SU-DHL-6 (cell line): ENCODE measurements around the gene FTCDNL1.

Source experiments
- H2AFZ ChIP-seq: fragments of 200-600 bp; sonication (generic); 2 replicates; pipeline ENCODE4 v1.6.1; 2014; ENCODE audit warnings: low read depth, mild to moderate bottlenecking, moderate library complexity, mixed read lengths, antibody characterized with exemption, low read length; ENCODE audit not compliant: severe bottlenecking
- H3F3A ChIP-seq: fragments of 200-600 bp; shearing (Covaris generic); 2 replicates; pipeline ENCODE4 v1.6.0; 2016; ENCODE audit warnings: antibody characterized with exemption, mild to moderate bottlenecking; ENCODE audit not compliant: insufficient read depth
- H3K27ac ChIP-seq: fragments of 200-600 bp; sonication (generic); 2 replicates; pipeline ENCODE4 v1.5.1; 2016; ENCODE audit warnings: low read depth, mild to moderate bottlenecking, low read length, moderate library complexity, mixed read lengths
- H3K27me3 ChIP-seq: fragments of 200-600 bp; sonication (generic), shearing (Covaris generic); 2 replicates; pipeline ENCODE4 v1.6.0; 2014; ENCODE audit warnings: mild to moderate bottlenecking, low read length
- H3K36me3 ChIP-seq: fragments of 200-600 bp; sonication (generic); 2 replicates; pipeline ENCODE4 v1.6.1; 2014; ENCODE audit warnings: mild to moderate bottlenecking, low read length, mixed read lengths
- H3K4me2 ChIP-seq: fragments of 300-600, 200-600 bp; shearing (Covaris generic), sonication (generic); 2 replicates; pipeline ENCODE4 v1.6.0; 2014; ENCODE audit warnings: low read length, low read depth, mild to moderate bottlenecking; ENCODE audit not compliant: poor library complexity, severe bottlenecking
- H3K4me3 ChIP-seq: fragments of 200-600 bp; sonication (generic); 2 replicates; pipeline ENCODE4 v1.5.1; 2014; ENCODE audit warnings: antibody characterized with exemption, low read length, mild to moderate bottlenecking, mixed read lengths; ENCODE audit not compliant: insufficient read depth, poor library complexity, severe bottlenecking
- H3K79me2 ChIP-seq: fragments of 200-600 bp; sonication (generic); 2 replicates; pipeline ENCODE4 v1.6.1; 2014; ENCODE audit warnings: mild to moderate bottlenecking, low read length, moderate library complexity; ENCODE audit not compliant: insufficient read depth
- H3K9ac ChIP-seq: fragments of 200-600 bp; sonication (generic); 2 replicates; pipeline ENCODE4 v1.7.0; 2014; ENCODE audit warnings: mild to moderate bottlenecking, low read length
- H3K9me2 ChIP-seq: fragments of 200-600 bp; sonication (generic); replicated peaks from 2 replicates; pipeline ENCODE4 v1.6.1; 2014; ENCODE audit warnings: low read length; ENCODE audit not compliant: insufficient read depth
- H3K9me3 ChIP-seq: fragments of 200-600 bp; sonication (generic); 2 replicates; pipeline ENCODE4 v1.6.1; 2014; ENCODE audit warnings: low read length, mixed read lengths; ENCODE audit not compliant: insufficient read depth
- H4K20me1 ChIP-seq: fragments of 200-600 bp; sonication (generic); 2 replicates; pipeline ENCODE4 v1.6.1; 2014; ENCODE audit warnings: low read depth, mild to moderate bottlenecking, antibody characterized with exemption, low read length, moderate library complexity, mixed read lengths
- EZH2phosphoT487 ChIP-seq: fragments of 200-600 bp; sonication (generic), shearing (Covaris generic); conservative IDR thresholded peaks from 2 replicates; pipeline ENCODE4 v1.6.1; 2018; ENCODE audit warnings: mild to moderate bottlenecking, antibody characterized with exemption, low read length, moderate library complexity, mixed read lengths
- TF ChIP-seq, protein P1 (sequence below): fragments of 200-600 bp; sonication (generic); IDR thresholded peaks from one replicate; pipeline ENCODE4 v1.5.1; 2017; ENCODE audit warnings: antibody characterized with exemption, mild to moderate bottlenecking, low read length, moderate library complexity; ENCODE audit not compliant: insufficient read depth, poor library complexity, severe bottlenecking

FTCDNL1 gene

DNA sequence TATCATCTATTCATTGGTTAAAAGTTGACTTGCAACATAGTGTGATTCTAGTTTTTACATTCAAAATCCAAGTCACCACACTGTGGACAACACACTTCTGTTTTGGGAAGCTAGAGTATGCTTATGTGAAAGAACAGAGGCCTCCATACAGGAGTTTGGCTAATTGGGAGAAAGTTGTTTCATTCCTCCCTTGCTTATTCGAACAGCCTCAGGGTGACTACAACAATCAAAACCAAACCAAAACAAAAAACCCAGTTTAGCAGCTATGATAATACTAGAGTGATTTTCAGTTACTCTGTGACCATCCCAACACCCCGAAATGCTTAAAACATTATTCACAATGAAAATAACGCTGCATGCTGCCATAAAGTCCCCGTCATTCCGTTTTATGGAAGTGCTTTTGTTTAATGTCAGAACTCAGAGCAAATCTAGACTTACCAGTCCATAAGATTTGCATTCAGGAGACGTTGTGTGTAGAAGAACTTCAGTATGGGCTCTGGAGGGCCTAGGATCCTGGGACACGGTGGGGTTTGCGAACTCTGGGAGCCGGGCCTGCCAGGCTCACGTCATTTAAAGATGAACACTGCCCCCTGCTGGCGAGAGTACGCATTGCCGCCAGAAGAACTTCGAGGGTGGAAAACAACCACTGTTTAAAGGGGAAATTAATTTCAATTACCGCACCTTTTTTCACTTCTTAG is 111.4 kb downstream of the FTCDNL1 start:
- Histone ChIP-seq H4K20me1 (no peaks in the 10 kb centered on the region), H3K36me3 (no peaks in the 10 kb centered on the region), H3K4me2 (no peak overlapping the region), H2AFZ (no peak overlapping the region), H3K4me3 (no peak overlapping the region), H3K27me3 (no peaks in the 10 kb centered on the region), H3F3A (no peaks in the 10 kb centered on the region), H3K9me2 (no peaks in the 10 kb centered on the region), H3K9ac (no peak overlapping the region), H3K9me3 (no peaks in the 10 kb centered on the region), H3K79me2 (no peaks in the 10 kb centered on the region), H3K27ac (no peak overlapping the region)
- no peak for TF ChIP-seq EZH2phosphoT487
- TF ChIP-seq, protein P1, sequence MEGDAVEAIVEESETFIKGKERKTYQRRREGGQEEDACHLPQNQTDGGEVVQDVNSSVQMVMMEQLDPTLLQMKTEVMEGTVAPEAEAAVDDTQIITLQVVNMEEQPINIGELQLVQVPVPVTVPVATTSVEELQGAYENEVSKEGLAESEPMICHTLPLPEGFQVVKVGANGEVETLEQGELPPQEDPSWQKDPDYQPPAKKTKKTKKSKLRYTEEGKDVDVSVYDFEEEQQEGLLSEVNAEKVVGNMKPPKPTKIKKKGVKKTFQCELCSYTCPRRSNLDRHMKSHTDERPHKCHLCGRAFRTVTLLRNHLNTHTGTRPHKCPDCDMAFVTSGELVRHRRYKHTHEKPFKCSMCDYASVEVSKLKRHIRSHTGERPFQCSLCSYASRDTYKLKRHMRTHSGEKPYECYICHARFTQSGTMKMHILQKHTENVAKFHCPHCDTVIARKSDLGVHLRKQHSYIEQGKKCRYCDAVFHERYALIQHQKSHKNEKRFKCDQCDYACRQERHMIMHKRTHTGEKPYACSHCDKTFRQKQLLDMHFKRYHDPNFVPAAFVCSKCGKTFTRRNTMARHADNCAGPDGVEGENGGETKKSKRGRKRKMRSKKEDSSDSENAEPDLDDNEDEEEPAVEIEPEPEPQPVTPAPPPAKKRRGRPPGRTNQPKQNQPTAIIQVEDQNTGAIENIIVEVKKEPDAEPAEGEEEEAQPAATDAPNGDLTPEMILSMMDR = peak; percentile 88

GRCh38 chr2:199738727-199739412 is 112.1 kb downstream of the FTCDNL1 start:
- Histone ChIP-seq H3K4me3 (no peak overlapping the region), H3K36me3 (no peaks in the 10 kb centered on the region), H3K79me2 (no peaks in the 10 kb centered on the region), H3K4me2 (no peak overlapping the region), H2AFZ (no peak overlapping the region), H3K27me3 (no peaks in the 10 kb centered on the region), H3F3A (no peaks in the 10 kb centered on the region), H3K9ac (no peak overlapping the region), H3K27ac (no peak overlapping the region), H3K9me2 (no peaks in the 10 kb centered on the region), H4K20me1 (no peaks in the 10 kb centered on the region), H3K9me3 (no peaks in the 10 kb centered on the region)
- TF ChIP-seq, protein P1 = no peak
- no peak for TF ChIP-seq EZH2phosphoT487

DNA sequence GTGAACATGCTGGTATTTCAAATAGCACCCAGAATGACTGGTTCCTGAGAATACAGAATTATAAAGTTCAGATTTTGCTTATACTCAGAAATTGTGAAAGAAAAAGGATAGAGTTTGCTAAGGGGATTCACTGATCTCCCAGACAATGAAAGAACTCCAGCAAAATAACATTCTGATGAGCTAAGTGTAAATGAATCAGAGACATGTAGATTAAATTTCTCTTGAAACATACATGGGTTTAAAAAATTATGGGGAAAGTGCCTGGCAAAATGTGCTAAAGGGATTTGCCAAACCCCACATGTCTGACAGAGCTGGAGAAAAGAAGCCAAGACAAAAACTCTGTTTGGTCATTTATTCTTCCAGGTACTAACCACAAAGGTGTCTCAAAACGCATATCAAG is 116.3 kb downstream of the FTCDNL1 start:
- no peak overlapping the region for H3K9ac ChIP-seq
- H3K9me3 ChIP-seq = no peaks in the 10 kb centered on the region
- TF ChIP-seq, protein P1 = no peak
- TF ChIP-seq EZH2phosphoT487 = no peak
- no peaks in the 10 kb centered on the region for H4K20me1 ChIP-seq
- H3K36me3 ChIP-seq = no peaks in the 10 kb centered on the region
- H3F3A ChIP-seq = no peaks in the 10 kb centered on the region
- no peak overlapping the region for H2AFZ ChIP-seq
- no peak overlapping the region for H3K4me2 ChIP-seq
- H3K9me2 ChIP-seq = no peaks in the 10 kb centered on the region
- H3K79me2 ChIP-seq = no peaks in the 10 kb centered on the region
- no peaks in the 10 kb centered on the region for H3K27me3 ChIP-seq
- no peak overlapping the region for H3K4me3 ChIP-seq
- no peak overlapping the region for H3K27ac ChIP-seq
